Thyroid gland (tissue), 4 donors: ENCODE measurements around the gene FOXN3.

Experiments
- CTCF ChIP-seq, 6 experiments: fragments of 200-600 bp in 3 of 6; fragments of 450-650 bp in 3 of 6; sonication (generic) in 3 of 6; IDR thresholded peaks; one replicate each; pipeline ENCODE4 v1.5.1; 2016 to 2019; ENCODE audit warnings: antibody characterized with exemption in 6 of 6, mild to moderate bottlenecking in 2 of 6, inconsistent platforms in 1 of 6, moderate library complexity in 1 of 6
- POLR2A ChIP-seq, 2 donors: fragments of 450-650 bp; IDR thresholded peaks; one replicate each; pipeline ENCODE4 v1.6.1; 2017; ENCODE audit warnings: antibody characterized with exemption in 2 of 2, mild to moderate bottlenecking in 2 of 2, moderate library complexity in 1 of 2

DNA sequence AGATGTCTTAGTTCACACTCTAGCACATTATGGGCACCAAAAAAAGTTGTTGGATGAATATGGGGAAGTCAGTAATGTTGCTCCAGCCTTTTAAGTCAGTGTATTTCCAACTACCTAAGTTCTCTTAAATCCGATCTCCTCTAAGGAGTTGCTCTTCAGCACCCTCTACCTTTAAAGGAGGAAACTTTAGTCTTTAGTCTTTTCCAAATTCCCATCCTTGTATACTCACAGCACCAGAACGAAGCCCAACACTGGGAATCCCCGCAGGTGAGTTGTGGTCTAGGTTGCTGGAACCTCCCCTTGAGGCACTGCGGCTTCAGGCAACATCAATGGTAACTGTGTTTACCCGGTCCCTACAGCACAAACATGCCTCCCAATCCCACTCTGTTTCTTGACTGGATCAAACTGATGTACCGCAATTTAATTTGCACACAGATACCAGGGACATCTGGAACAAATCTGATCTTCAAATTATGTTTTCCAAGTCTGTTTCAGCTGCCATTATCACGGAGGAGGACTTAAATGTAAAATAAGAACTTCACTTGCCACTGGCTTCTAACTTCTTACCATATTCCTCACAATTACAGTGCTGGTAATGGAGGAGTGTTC is 179.0 kb downstream of the FOXN3 start:
- TF ChIP-seq CTCF (IDR thresholded peaks at IDR 0.05), result peak in 4 of 6 experiments; percentile 5 to 50 (median 44)
- TF ChIP-seq POLR2A (IDR thresholded peaks at IDR 0.05), result no peak
